Hepatocyte (in vitro differentiated cells): ENCODE measurements around the gene UNC119.

Experiments used
- EZH2 ChIP-seq: fragments of 200-600 bp; sonication (generic); IDR thresholded peaks from 2 replicates; pipeline ENCODE4 v1.6.1; 2016; ENCODE audit warnings: antibody characterized with exemption, mild to moderate bottlenecking, borderline replicate concordance
- EZH2phosphoT487 ChIP-seq: fragments of 200-600 bp; sonication (generic); IDR thresholded peaks from one replicate; pipeline ENCODE4 v1.6.1; 2018; ENCODE audit warnings: antibody characterized with exemption, mild to moderate bottlenecking, low read depth, moderate library complexity; ENCODE audit not compliant: unreplicated experiment, severe bottlenecking
- TF ChIP-seq, protein P1 (sequence below): fragments of 200-600 bp; sonication (generic); IDR thresholded peaks from 2 replicates; pipeline ENCODE4 v1.5.1; 2016; ENCODE audit warnings: antibody characterized with exemption, mild to moderate bottlenecking; ENCODE audit not compliant: poor library complexity

DNA sequence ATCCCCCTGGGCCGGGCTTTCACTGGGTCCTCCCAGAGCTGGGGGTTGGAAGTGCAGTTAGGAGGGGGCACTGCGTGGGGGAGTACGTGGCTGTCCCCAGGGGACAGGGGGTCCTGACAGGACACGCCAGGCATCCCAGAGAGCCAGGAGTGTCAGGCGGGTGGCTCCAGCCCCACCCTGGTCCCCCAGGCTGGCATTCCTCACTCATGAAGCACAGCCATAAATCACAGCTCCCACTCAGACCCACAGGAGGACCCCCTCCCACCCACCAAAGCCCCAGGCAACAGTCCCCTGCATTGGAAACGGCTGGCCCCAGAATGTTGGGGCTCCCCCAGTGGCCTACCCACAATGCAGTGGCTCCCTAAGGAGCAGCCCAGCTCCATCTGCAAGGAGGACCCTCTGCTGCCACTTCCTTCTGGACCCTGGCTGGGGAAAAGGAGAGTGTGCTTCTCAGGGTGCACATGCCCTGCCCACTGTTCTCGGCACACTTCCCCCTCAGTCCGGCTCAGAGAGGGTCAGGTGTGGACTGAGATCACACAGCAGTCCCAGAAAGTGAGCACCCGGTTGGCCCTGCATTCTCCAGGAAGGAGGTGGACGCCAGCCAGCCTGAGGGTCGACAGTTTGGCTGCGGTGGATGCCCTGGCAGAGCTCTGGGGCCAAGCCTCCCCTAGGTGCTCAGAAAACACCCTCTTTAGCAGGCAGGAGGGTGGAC lies 53.6 kb downstream of the UNC119 start:
- TF ChIP-seq, protein P1, sequence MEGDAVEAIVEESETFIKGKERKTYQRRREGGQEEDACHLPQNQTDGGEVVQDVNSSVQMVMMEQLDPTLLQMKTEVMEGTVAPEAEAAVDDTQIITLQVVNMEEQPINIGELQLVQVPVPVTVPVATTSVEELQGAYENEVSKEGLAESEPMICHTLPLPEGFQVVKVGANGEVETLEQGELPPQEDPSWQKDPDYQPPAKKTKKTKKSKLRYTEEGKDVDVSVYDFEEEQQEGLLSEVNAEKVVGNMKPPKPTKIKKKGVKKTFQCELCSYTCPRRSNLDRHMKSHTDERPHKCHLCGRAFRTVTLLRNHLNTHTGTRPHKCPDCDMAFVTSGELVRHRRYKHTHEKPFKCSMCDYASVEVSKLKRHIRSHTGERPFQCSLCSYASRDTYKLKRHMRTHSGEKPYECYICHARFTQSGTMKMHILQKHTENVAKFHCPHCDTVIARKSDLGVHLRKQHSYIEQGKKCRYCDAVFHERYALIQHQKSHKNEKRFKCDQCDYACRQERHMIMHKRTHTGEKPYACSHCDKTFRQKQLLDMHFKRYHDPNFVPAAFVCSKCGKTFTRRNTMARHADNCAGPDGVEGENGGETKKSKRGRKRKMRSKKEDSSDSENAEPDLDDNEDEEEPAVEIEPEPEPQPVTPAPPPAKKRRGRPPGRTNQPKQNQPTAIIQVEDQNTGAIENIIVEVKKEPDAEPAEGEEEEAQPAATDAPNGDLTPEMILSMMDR, result no peak
- TF ChIP-seq EZH2, result no peak
- no peak for TF ChIP-seq EZH2phosphoT487
